CD4-positive, alpha-beta T cell (primary cell): Measurements from ENCODE around the gene FBXL5. TPM values are rescaled to one million over a fixed set of nuclear protein-coding genes. Genes with fewer than 3 reads are reported as not detected.

Experiments used
- ATAC-seq: fragments of 200-7000 bp; cut with Tn5 transposase; one replicate; pipeline ENCODE4 v1.10.0; 2022; ENCODE audit warnings: mild to moderate bottlenecking; ENCODE audit not compliant: poor library complexity
- CTCF ChIA-PET: fragments of 350-600 bp; sonication (Branson Sonifier 250); formaldehyde crosslinking; loops from one replicate; lab custom pipeline; 2021; ENCODE audit warnings: antibody characterized with exemption, inconsistent platforms; lab: Charles Lee
- POLR2A ChIA-PET: fragments of 350-600 bp; sonication (Branson Sonifier 250); formaldehyde crosslinking; loops from one replicate; lab custom pipeline; 2021; ENCODE audit warnings: antibody characterized with exemption, inconsistent platforms; lab: Charles Lee
- DNase-seq, 14 experiments: peaks; one replicate each; pipeline ENCODE4 v3.0.0-alpha.2; 2013 to 2020; ENCODE audit warnings: mixed read lengths in 2 of 14
- H3K27ac ChIP-seq, 2 donors: one replicate each; pipeline versions ENCODE4 v1.5.1 to v1.7.0; 2013; ENCODE audit warnings: low read length in 2 of 2, low read depth in 1 of 2, mild to moderate bottlenecking in 1 of 2
- H3K27me3 ChIP-seq, 2 experiments: 1 replicate in 1 of 2; 2 replicates in 1 of 2; pipeline versions ENCODE4 v1.6.1 to v1.7.0; 2013; ENCODE audit warnings: low read length in 2 of 2, control low read depth in 1 of 2, mild to moderate bottlenecking in 1 of 2, moderate library complexity in 1 of 2; ENCODE audit not compliant: insufficient read depth in 2 of 2, control insufficient read depth in 1 of 2
- H3K36me3 ChIP-seq: one replicate; pipeline ENCODE4 v1.6.1; 2013; ENCODE audit warnings: low read length, control low read depth; ENCODE audit not compliant: insufficient read depth
- H3K4me1 ChIP-seq: one replicate; pipeline ENCODE4 v1.6.1; 2013; ENCODE audit warnings: low read length, control low read depth; ENCODE audit not compliant: insufficient read depth
- H3K4me3 ChIP-seq: one replicate; pipeline ENCODE4 v1.5.1; 2013; ENCODE audit warnings: mild to moderate bottlenecking, low read length, moderate library complexity
- H3K9me3 ChIP-seq, 2 experiments: 1 replicate in 1 of 2; 2 replicates in 1 of 2; pipeline versions ENCODE4 v1.6.1 to v1.7.0; 2013; ENCODE audit warnings: low read length in 2 of 2, mild to moderate bottlenecking in 2 of 2, control low read depth in 1 of 2, moderate library complexity in 1 of 2; ENCODE audit not compliant: control insufficient read depth in 1 of 2, insufficient read depth in 1 of 2
- H3K27ac Mint-ChIP-seq: one replicate; pipeline ENCODE4 v1.8.0; 2020; ENCODE audit warnings: mixed read lengths
- H3K27me3 Mint-ChIP-seq: one replicate; pipeline ENCODE4 v1.8.0; 2021; ENCODE audit warnings: mixed read lengths
- H3K36me3 Mint-ChIP-seq: one replicate; pipeline ENCODE4 v1.8.0; 2021; ENCODE audit warnings: low read depth, mixed read lengths
- H3K4me1 Mint-ChIP-seq: one replicate; pipeline ENCODE4 v1.8.0; 2021; ENCODE audit warnings: low read depth, mixed read lengths
- H3K4me3 Mint-ChIP-seq: one replicate; pipeline ENCODE4 v1.8.0; 2020; ENCODE audit warnings: mild to moderate bottlenecking, mixed read lengths
- H3K9me3 Mint-ChIP-seq: one replicate; pipeline ENCODE4 v1.8.0; 2020; ENCODE audit warnings: mixed read lengths
- CTCF ChIP-seq: fragments of 200-600 bp; IDR thresholded peaks from one replicate; pipeline ENCODE4 v1.8.0; 2022; ENCODE audit warnings: antibody characterized with exemption, mild to moderate bottlenecking
- intact Hi-C, 2 experiments: fragments of 100-400 bp; cut with DNase I in 1 of 2; cut with micrococcal nuclease in 1 of 2; formaldehyde crosslinking; loops; one replicate each; pipeline versions ENCODE4 v1.15.1 to v1.9.0; 2023 to 2025; cut with DNase I, micrococcal nuclease
- polyA plus RNA-seq, 2 donors: library from polyadenylated mRNA; unstranded; fragments of 120-200 nt; gene quantifications; one replicate each; pipeline ENCODE4 v1.2.1, GENCODE V29; 2013
- total RNA-seq, 174 experiments: library from RNA in 2 of 174; stranded (reverse) in 2 of 174; gene quantifications; one replicate each; pipeline ENCODE4 v1.2.3 and lab custom pipeline; 2021 to 2026

Gene FBXL5
- total RNA-seq: 10 to 100 TPM; 60.1 to 62.5 TPM
- 81.2 TPM for polyA plus RNA-seq (2013, experiment 1 of 2)
- polyA plus RNA-seq (2013, experiment 2 of 2): 82.9 TPM
- total RNA-seq (lab: John Stamatoyannopoulos, UW): 46.3 to 181 (median 122) reads per million in 172 experiments

GRCh38 chr4:15655223-15656037, at the start of gene FBXL5:
TSS of gene FBXL5 (minus strand) at chr4:15655357. CDS start at chr4:15655287, 70 bp downstream.
- peak within 1 kb of the TSS; percentile 95 for H3K4me3 Mint-ChIP-seq
- ChIA-PET CTCF (interaction anchor here (1.0 to 1.5 kb wide), 3 partner anchors 27 to 424 kb away, joined by 3 to 5 read pairs (median 3); no protein-coding TSS in a partner anchor), POLR2A (interaction anchor here (0.6 to 4.0 kb wide), 15 partner anchors 10 to 654 kb away, joined by 3 to 42 read pairs (median 3); partner anchors contain the start of genes CD38, CPEB2 and FAM200B)
- peak within 1 kb of the TSS; percentile 90 for H3K27ac Mint-ChIP-seq
- DNase-seq (peak; percentile 58 to 97 (median 80)), ATAC-seq (peak; percentile 78)
- peaks cover 46% of the 10 kb centered on the region for H3K4me1 Mint-ChIP-seq
- H3K9me3 Mint-ChIP-seq: no peaks in the 10 kb centered on the region
- no peaks in the 10 kb centered on the region for H3K27me3 Mint-ChIP-seq
- intact Hi-C loops: loop anchor here (1.0 to 10.0 kb wide), 7 partner anchors 26 to 2001 kb away; partner anchors contain the start of genes CPEB2 (in 2 of the 2), FAM200B (in 1 of the 2), LAP3 (in 1 of the 2) and TAPT1 (in 1 of the 2)
- H3K36me3 ChIP-seq: no peaks in the 10 kb centered on the region
- H3K4me3 ChIP-seq: peak within 1 kb of the TSS; percentile 89
- peaks cover 7% of the 10 kb centered on the region for H3K36me3 Mint-ChIP-seq
- TF ChIP-seq CTCF: no peak
- H3K4me1 ChIP-seq: peaks cover 22% of the 10 kb centered on the region
- H3K27ac ChIP-seq: peak within 1 kb of the TSS; percentile 90 to 93
- H3K27me3 ChIP-seq: no peaks in the 10 kb centered on the region
- H3K9me3 ChIP-seq: no peaks in the 10 kb centered on the region

- Mint-ChIP-seq H3K4me3 (no peak overlapping the region), H3K27me3 (peaks cover 11% of the 10 kb centered on the region), H3K4me1 (peaks cover 11% of the 10 kb centered on the region), H3K9me3 (no peaks in the 10 kb centered on the region), H3K27ac (no peak overlapping the region), H3K36me3 (no peaks in the 10 kb centered on the region)
- Histone ChIP-seq H3K9me3 (no peaks in the 10 kb centered on the region), H3K4me3 (no peak overlapping the region), H3K4me1 (peaks cover 12% of the 10 kb centered on the region), H3K27me3 (no peaks in the 10 kb centered on the region), H3K36me3 (no peaks in the 10 kb centered on the region), H3K27ac (no peak overlapping the region)
- POLR2A ChIA-PET: no interaction called here
- no peak for TF ChIP-seq CTCF
- no peak for ATAC-seq
- intact Hi-C loops: no loop called here
- CTCF ChIA-PET: no interaction called here
- no peak for DNase-seq
Measured at GRCh38 chr4:15704129-15704528, 49.0 kb upstream of the FBXL5 start.

- H3K9me3 Mint-ChIP-seq: no peaks in the 10 kb centered on the region
- H3K27me3 Mint-ChIP-seq: peaks cover 12% of the 10 kb centered on the region
- intact Hi-C loops: no loop called here
- ChIA-PET CTCF (no interaction called here), POLR2A (interaction anchor here (1.3 kb wide), 1 partner anchor 21 kb away, joined by 5 read pairs; no protein-coding TSS in a partner anchor)
- no peaks in the 10 kb centered on the region for H3K9me3 ChIP-seq
- H3K36me3 ChIP-seq: no peaks in the 10 kb centered on the region
- H3K4me3 Mint-ChIP-seq: peak overlapping the region; percentile 77
- DNase-seq (no peak), ATAC-seq (peak; percentile 19)
- H3K4me1 Mint-ChIP-seq: peaks cover 11% of the 10 kb centered on the region
- H3K27me3 ChIP-seq: no peaks in the 10 kb centered on the region
- no peak overlapping the region for H3K27ac Mint-ChIP-seq
- peaks cover 12% of the 10 kb centered on the region for H3K4me1 ChIP-seq
- no peak for TF ChIP-seq CTCF
- no peaks in the 10 kb centered on the region for H3K36me3 Mint-ChIP-seq
- peak overlapping the region; percentile 60 for H3K4me3 ChIP-seq
- no peak overlapping the region for H3K27ac ChIP-seq
Measured at GRCh38 chr4:15703439-15703838, 48.3 kb upstream of the FBXL5 start.
